A549 (cell line): ENCODE measurements around the gene FAM163A. TPM values are rescaled to one million over a fixed set of nuclear protein-coding genes. Genes with fewer than 3 reads are reported as not detected.

ENCODE experiments used
- ATAC-seq, 2 experiments: fragments of 200-7000 bp in 1 of 2; fragments of >200 bp in 1 of 2; cut with Nextera tagmentation in 1 of 2; cut with Tn5 transposase in 1 of 2; 3 replicates each; pipeline versions ENCODE4 v1.8.0 to v1.9.1; 2018 to 2020; ENCODE audit warnings: mild to moderate bottlenecking in 1 of 2, moderate library complexity in 1 of 2
- CTCF ChIA-PET: fragments of 300-600 bp; sonication (Branson Sonifier 250); formaldehyde crosslinking; extraction: SDS; loops from one replicate; lab custom pipeline; 2021; ENCODE audit warnings: antibody characterized with exemption, inconsistent platforms; lab: Yijun Ruan, JAX
- POLR2A ChIA-PET: fragments of 350-600 bp; formaldehyde crosslinking; extraction: SDS; loops from one replicate; lab custom pipeline; 2021; ENCODE audit warnings: antibody characterized with exemption, inconsistent platforms; lab: Yijun Ruan, JAX
- DNase-seq, 2 experiments: peaks; one replicate each; pipeline versions ENCODE4 v3.0.0 to v3.0.0-alpha.2; 2011 to 2016; ENCODE audit warnings: low read depth in 1 of 2, low spot score in 1 of 2
- FAIRE-seq: peaks from 2 replicates; lab custom pipeline; 2011; peaks lifted over from hg19 to GRCh38; lab: Jason Lieb, UNC
- H3K27ac ChIP-seq, 2 experiments: fragments of >200 bp; sonication (Bioruptor Twin); formaldehyde crosslinking; 3 replicates each; pipeline ENCODE4 v1.5.1; 2016 to 2017
- H3K4me1 ChIP-seq: fragments of >200 bp; sonication (Bioruptor Twin); formaldehyde crosslinking; 3 replicates; pipeline ENCODE4 v1.6.1; 2016
- H3K4me2 ChIP-seq: fragments of >200 bp; sonication (Bioruptor Twin); formaldehyde crosslinking; 3 replicates; pipeline ENCODE4 v1.6.1; 2016
- H3K4me3 ChIP-seq: fragments of >200 bp; sonication (Bioruptor Twin); formaldehyde crosslinking; 3 replicates; pipeline ENCODE4 v1.5.1; 2016
- H3K9me3 ChIP-seq: fragments of >200 bp; sonication (Bioruptor Twin); formaldehyde crosslinking; 3 replicates; pipeline ENCODE4 v1.6.1; 2016
- CBX2 ChIP-seq: fragments of 200-600 bp; sonication (generic); IDR thresholded peaks from 2 replicates; pipeline ENCODE4 v1.6.1; 2016; ENCODE audit warnings: low read depth, mild to moderate bottlenecking, borderline replicate concordance
- CBX8 ChIP-seq: fragments of 200-600 bp; sonication (generic); IDR thresholded peaks from 2 replicates; pipeline ENCODE4 v1.6.1; 2016
- CEBPB ChIP-seq, 2 experiments: fragments of >200 bp in 1 of 2; sonication (Bioruptor Twin) in 1 of 2; formaldehyde crosslinking in 1 of 2; IDR thresholded peaks; 2 replicates each; pipeline ENCODE4 v1.6.1; 2012 to 2016
- CHD4 ChIP-seq: fragments of 200-600 bp; sonication (generic); IDR thresholded peaks from 2 replicates; pipeline ENCODE4 v1.6.1; 2016; ENCODE audit warnings: antibody characterized with exemption, mild to moderate bottlenecking, borderline replicate concordance
- EP300 ChIP-seq, 2 experiments: fragments of >200 bp; sonication (Bioruptor Twin); formaldehyde crosslinking; IDR thresholded peaks; 2 replicates in 1 of 2; 3 replicates in 1 of 2; pipeline ENCODE4 v1.6.1; 2016 to 2017
- ESRRA ChIP-seq: fragments of 150-350 bp; IDR thresholded peaks from 2 replicates; pipeline ENCODE4 v1.6.1; 2014; ENCODE audit warnings: mild to moderate bottlenecking, low read length, borderline replicate concordance
- FOSB ChIP-seq: fragments of 250-450 bp; sonication (Bioruptor Pico); IDR thresholded peaks from 2 replicates; pipeline ENCODE4 v1.5.0; 2020; ENCODE audit warnings: mild to moderate bottlenecking, moderate library complexity
- GATA3 ChIP-seq: IDR thresholded peaks from 2 replicates; pipeline ENCODE4 v1.6.1; 2012; ENCODE audit warnings: borderline replicate concordance
- HEYL ChIP-seq: fragments of 250-450 bp; sonication (Bioruptor Pico); IDR thresholded peaks from 2 replicates; pipeline ENCODE4 v1.8.0; 2021; ENCODE audit warnings: mild to moderate bottlenecking, moderate library complexity
- KDM1A ChIP-seq: fragments of 200-600 bp; sonication (generic); IDR thresholded peaks from 2 replicates; pipeline ENCODE4 v1.6.1; 2016; ENCODE audit warnings: low read depth, mild to moderate bottlenecking
- MAFK ChIP-seq: fragments of 450-650 bp; IDR thresholded peaks from 2 replicates; pipeline ENCODE4 v1.6.1; 2014; ENCODE audit not compliant: partially characterized antibody
- MYC ChIP-seq: IDR thresholded peaks from 2 replicates; pipeline ENCODE4 v1.6.1; 2012; ENCODE audit warnings: mild to moderate bottlenecking, inconsistent platforms, low read length, improper control_type of control experiment, borderline replicate concordance
- NFE2L2 ChIP-seq: fragments of 150-350 bp; conservative IDR thresholded peaks from 2 replicates; pipeline ENCODE4 v1.6.1; 2014; ENCODE audit warnings: low read length
- RNF2 ChIP-seq: fragments of 200-600 bp; sonication (generic); IDR thresholded peaks from 2 replicates; pipeline ENCODE4 v1.6.1; 2016; ENCODE audit warnings: low read depth, mild to moderate bottlenecking, antibody characterized with exemption, moderate library complexity, borderline replicate concordance
- SREBF2 ChIP-seq: fragments of 450-650 bp; IDR thresholded peaks from 2 replicates; pipeline ENCODE4 v1.6.1; 2014; ENCODE audit warnings: mild to moderate bottlenecking, moderate library complexity
- ZSCAN20 ChIP-seq: fragments of 250-450 bp; sonication (Bioruptor Pico); IDR thresholded peaks from 2 replicates; pipeline ENCODE4 v1.8.0; 2022; ENCODE audit warnings: mild to moderate bottlenecking, moderate library complexity
- WGBS: methylation state at CpG from one replicate; pipeline ENCODE4 v1.1.6; 2017; ENCODE audit errors: missing lambda C conversion rate; 5-methylcytosine and 5-hydroxymethylcytosine counted together
- polyA plus RNA-seq, 4 experiments: library from polyadenylated mRNA; depleted of rRNA in 3 of 4; stranded (reverse); fragments of >200 nt; fragmentation: RNase III in 1 of 4; extraction: RNeasy Plus Mini Kit Qiagen cat#74134 plus additional on column Dnase treatment in 1 of 4; gene quantifications; 2 replicates in 3 of 4; 3 replicates in 1 of 4; pipeline ENCODE4 v1.2.3, GENCODE V29; 2011 to 2017
- TF ChIP-seq, protein P1 (sequence below): IDR thresholded peaks from 2 replicates; pipeline ENCODE4 v1.6.1; 2012
- TF ChIP-seq, protein P2 (sequence below): fragments of 150-350 bp; IDR thresholded peaks from 2 replicates; pipeline ENCODE4 v1.6.1; 2014; ENCODE audit warnings: low read depth, mild to moderate bottlenecking, low read length
- TF ChIP-seq, protein P3 (sequence below): fragments of 250-450 bp; sonication (Bioruptor Pico); IDR thresholded peaks from 2 replicates; pipeline ENCODE4 v1.5.0; 2021; ENCODE audit warnings: mild to moderate bottlenecking, moderate library complexity, borderline replicate concordance
- TF ChIP-seq, protein P4 (sequence below): fragments of >200 bp; sonication (Bioruptor Twin); formaldehyde crosslinking; IDR thresholded peaks from 3 replicates; pipeline ENCODE4 v1.5.1; 2016

Gene FAM163A
- polyA plus RNA-seq, 2 of the 4 experiments (the other 2 are of a cell fraction), result not detected

DNA sequence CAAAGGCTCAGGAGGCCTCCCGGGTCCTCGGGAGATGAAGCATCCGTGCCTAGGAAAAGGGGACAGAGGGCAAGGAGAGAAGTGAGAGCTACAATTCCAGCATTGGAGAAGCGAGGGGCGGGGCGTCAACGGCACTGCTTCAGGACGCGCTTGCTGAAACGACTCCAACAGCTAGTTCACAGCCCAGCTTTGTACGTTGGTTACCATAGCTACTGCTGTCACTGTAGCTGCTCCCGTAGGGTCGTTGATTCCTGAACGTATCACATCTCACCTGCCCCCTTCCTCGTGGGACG lies 71.4 kb downstream of the FAM163A start:
- no peaks in the 10 kb centered on the region for H3K9me3 ChIP-seq
- TF ChIP-seq ZSCAN20, result no peak
- no peak for TF ChIP-seq FOSB
- no peak for TF ChIP-seq CBX2
- TF ChIP-seq, protein P1, sequence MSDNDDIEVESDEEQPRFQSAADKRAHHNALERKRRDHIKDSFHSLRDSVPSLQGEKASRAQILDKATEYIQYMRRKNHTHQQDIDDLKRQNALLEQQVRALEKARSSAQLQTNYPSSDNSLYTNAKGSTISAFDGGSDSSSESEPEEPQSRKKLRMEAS, result no peak
- TF ChIP-seq EP300 (IDR thresholded peaks at IDR 0.05), result no peak
- TF ChIP-seq RNF2, result no peak
- TF ChIP-seq NFE2L2, result no peak
- TF ChIP-seq SREBF2, result no peak
- TF ChIP-seq, protein P2, sequence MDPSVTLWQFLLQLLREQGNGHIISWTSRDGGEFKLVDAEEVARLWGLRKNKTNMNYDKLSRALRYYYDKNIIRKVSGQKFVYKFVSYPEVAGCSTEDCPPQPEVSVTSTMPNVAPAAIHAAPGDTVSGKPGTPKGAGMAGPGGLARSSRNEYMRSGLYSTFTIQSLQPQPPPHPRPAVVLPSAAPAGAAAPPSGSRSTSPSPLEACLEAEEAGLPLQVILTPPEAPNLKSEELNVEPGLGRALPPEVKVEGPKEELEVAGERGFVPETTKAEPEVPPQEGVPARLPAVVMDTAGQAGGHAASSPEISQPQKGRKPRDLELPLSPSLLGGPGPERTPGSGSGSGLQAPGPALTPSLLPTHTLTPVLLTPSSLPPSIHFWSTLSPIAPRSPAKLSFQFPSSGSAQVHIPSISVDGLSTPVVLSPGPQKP, result no peak
- no peak for TF ChIP-seq MAFK
- TF ChIP-seq, protein P3, sequence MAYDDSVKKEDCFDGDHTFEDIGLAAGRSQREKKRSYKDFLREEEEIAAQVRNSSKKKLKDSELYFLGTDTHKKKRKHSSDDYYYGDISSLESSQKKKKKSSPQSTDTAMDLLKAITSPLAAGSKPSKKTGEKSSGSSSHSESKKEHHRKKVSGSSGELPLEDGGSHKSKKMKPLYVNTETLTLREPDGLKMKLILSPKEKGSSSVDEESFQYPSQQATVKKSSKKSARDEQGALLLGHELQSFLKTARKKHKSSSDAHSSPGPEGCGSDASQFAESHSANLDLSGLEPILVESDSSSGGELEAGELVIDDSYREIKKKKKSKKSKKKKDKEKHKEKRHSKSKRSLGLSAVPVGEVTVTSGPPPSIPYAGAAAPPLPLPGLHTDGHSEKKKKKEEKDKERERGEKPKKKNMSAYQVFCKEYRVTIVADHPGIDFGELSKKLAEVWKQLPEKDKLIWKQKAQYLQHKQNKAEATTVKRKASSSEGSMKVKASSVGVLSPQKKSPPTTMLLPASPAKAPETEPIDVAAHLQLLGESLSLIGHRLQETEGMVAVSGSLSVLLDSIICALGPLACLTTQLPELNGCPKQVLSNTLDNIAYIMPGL (CRISPR knock-in tag), result no peak
- no peak for TF ChIP-seq CBX8
- TF ChIP-seq ESRRA, result no peak
- TF ChIP-seq CEBPB (IDR thresholded peaks at IDR 0.05), result no peak
- TF ChIP-seq HEYL (CRISPR knock-in tag), result no peak
- TF ChIP-seq GATA3, result no peak
- TF ChIP-seq CHD4, result no peak
- no peak for TF ChIP-seq MYC
- TF ChIP-seq KDM1A, result no peak
- TF ChIP-seq, protein P4, sequence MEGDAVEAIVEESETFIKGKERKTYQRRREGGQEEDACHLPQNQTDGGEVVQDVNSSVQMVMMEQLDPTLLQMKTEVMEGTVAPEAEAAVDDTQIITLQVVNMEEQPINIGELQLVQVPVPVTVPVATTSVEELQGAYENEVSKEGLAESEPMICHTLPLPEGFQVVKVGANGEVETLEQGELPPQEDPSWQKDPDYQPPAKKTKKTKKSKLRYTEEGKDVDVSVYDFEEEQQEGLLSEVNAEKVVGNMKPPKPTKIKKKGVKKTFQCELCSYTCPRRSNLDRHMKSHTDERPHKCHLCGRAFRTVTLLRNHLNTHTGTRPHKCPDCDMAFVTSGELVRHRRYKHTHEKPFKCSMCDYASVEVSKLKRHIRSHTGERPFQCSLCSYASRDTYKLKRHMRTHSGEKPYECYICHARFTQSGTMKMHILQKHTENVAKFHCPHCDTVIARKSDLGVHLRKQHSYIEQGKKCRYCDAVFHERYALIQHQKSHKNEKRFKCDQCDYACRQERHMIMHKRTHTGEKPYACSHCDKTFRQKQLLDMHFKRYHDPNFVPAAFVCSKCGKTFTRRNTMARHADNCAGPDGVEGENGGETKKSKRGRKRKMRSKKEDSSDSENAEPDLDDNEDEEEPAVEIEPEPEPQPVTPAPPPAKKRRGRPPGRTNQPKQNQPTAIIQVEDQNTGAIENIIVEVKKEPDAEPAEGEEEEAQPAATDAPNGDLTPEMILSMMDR, result no peak
- peak overlapping the region; percentile 48 for H3K4me3 ChIP-seq
- ChIA-PET CTCF (interaction anchor here (0.6 to 16.1 kb wide), 51 partner anchors 8 to 1787 kb away, joined by 3 to 644 read pairs (median 4); partner anchors contain the start of gene QSOX1), POLR2A (interaction anchor here (0.6 to 1.5 kb wide), 4 partner anchors 67 to 521 kb away, joined by 3 to 7 read pairs (median 4); partner anchors contain the start of genes SOAT1 and TOR1AIP1)
- H3K4me1 ChIP-seq, result 0 out of 3 replicates have a peak, but pooled peaks cover 3% of the 10 kb centered on the region
- H3K4me2 ChIP-seq, result peak overlapping the region; percentile 93
- ATAC-seq (peak; percentile 51 to 76), FAIRE-seq (no peak), DNase-seq (no peak)
- WGBS, result 1% methylated on average over 16 of the region's 16 CpGs
- H3K27ac ChIP-seq, result no peak overlapping the region; a peak in 1 of 6 replicates

DNA sequence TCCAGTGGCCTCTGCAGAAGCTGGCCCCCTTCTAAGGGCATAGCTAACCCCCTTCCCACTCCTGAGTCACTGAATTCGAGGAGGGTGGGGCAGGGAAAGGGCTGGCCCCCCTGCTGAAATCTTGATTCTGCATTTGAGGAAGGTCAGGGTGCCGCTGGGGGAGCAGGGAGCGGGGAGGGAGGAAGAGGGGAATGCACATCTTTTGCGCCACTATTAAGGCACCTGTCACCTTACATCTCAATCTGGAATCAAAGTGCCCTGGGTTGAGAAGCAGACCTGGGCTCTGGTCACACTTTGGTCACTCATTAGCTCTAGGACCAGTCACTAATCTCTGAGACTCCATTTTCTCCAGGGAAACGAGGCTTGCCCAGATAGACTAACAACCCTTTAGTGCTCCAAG lies 72.5 kb downstream of the FAM163A start:
- DNase-seq (no peak), ATAC-seq (no peak), FAIRE-seq (no peak)
- 57% methylated on average over 5 of the region's 5 CpGs for WGBS
- H3K4me2 ChIP-seq, result peak overlapping the region; percentile 93
- POLR2A ChIA-PET, result interaction anchor here (1.5 kb wide), 1 partner anchor 109 kb away, joined by 7 read pairs; no protein-coding TSS in a partner anchor
- H3K4me3 ChIP-seq, result peak overlapping the region; percentile 48
- no peaks in the 10 kb centered on the region for H3K9me3 ChIP-seq
- H3K27ac ChIP-seq, result peak overlapping the region; percentile 37 to 65; a peak in 5 of 6 replicates
- CTCF ChIA-PET, result interaction anchor here (0.6 to 16.1 kb wide), 33 partner anchors 7 to 694 kb away, joined by 3 to 644 read pairs (median 6); partner anchors contain the start of gene QSOX1
- TF ChIP-seq HEYL (CRISPR knock-in tag) (no peak), KDM1A (no peak)
- 0 out of 3 replicates have a peak, but pooled peaks cover 3% of the 10 kb centered on the region for H3K4me1 ChIP-seq
